Sciatic nerve (tissue), 2 donors: Measurements from ENCODE around the gene RPL18. TPM values are rescaled to one million over a fixed set of nuclear protein-coding genes. Genes with fewer than 3 reads are reported as not detected.
"Not testable (repeated sequence)": the region's sequence is repeated elsewhere in the genome, so short reads cannot be mapped to it uniquely, and the experiment has no call there.

Source experiments
- ATAC-seq: fragments of 200-7000 bp; cut with Tn5 transposase; one replicate; pipeline ENCODE4 v1.9.1; 2020; ENCODE audit warnings: mild to moderate bottlenecking, moderate library complexity
- DNase-seq: peaks from one replicate; pipeline ENCODE4 v3.0.0-alpha.2; 2020; ENCODE audit warnings: low spot score
- intact Hi-C: fragments of 100-400 bp; cut with DNase I; formaldehyde crosslinking; loops from one replicate; pipeline ENCODE4 v1.14.2; 2022
- total RNA-seq: library from RNA; stranded (reverse); fragmentation: NEBNext Ultra II Directional; extraction: Animal tissue kit (Norgen Biotek cat#: 25700); gene quantifications from one replicate; pipeline ENCODE4 v1.2.1, GENCODE V29; 2021
- donor health status: DM: no; HTN: no; CAD: no.
- donor health status: DM: no; HTN: no; CAD: no.

The RPL18 gene
- total RNA-seq, 1 donor from 2014 or later: 789 TPM

DNA sequence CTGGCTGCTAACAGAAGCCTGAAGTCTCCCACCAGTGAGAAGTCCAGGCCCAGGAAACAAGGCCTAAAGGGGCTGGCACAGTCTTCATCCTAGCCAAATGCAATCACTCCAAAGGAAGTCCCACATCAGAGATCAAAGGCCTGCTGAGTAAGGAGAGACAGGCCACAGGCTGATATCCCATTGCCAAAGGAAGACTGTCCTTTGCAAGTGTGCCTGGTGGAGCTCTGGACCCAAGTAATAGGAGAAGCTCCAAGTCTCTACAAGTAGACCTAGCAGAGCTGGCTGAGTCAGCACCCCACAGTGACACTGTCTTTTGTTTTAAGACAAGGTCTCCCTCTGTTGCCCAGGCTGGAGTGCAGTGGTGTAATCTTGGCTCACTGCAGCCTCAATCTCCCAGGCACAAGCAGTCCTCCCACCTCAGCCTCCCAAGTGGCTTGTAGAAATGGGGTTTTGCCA lies 13.7 kb upstream of the RPL18 start:
- no peak for ATAC-seq
- intact Hi-C loops: no loop called here
- DNase-seq: no peak

- intact Hi-C loops, DNase-seq, ATAC-seq: not testable (repeated sequence)
Measured at GRCh38 chr19:48632286-48632685, 13.3 kb upstream of the RPL18 start.

GRCh38 chr19:48631225-48631624 lies 12.2 kb upstream of the RPL18 start:
- intact Hi-C loops: no loop called here
- ATAC-seq: no peak
- DNase-seq: no peak

DNA sequence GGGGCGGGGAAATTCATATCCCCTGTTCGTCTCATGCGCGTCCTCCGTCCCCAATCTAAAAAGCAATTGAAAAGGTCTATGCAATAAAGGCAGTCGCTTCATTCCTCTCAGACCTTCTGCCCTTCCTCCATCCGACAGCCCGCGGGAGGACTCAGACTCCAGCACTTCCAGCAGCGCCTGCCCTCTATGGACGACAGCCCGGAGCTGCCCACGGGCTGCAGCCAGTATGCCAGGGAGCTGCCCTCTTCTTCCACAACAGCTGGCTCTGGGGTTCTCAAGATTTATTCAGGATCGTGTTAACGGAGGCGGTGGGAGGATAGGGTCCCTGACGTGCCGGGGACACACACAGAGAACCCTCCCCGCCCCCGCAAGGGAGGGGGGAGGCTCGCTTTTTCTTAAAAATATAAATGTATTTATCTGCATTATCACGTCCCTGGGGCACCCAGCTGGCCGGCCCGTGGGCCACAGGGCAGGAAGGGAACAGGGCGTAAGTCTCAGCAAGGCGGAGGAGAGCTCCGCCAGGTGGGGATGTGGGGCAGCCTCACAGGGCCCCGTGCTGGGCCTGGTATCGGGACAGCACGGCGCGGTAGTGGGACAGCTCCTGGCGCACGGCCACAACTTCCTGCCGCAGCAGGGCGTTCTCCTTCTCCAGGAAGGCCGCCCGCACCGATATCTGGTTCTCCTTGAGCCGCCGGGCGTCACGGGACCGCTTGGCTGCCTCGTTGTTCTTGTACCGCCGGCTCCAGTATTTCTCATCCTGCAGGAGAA lies 11.5 kb upstream of the RPL18 start:
- peak; percentile 83 for DNase-seq
- ATAC-seq: no peak
- intact Hi-C loops: no loop called here

- ATAC-seq: peak; percentile 9
- intact Hi-C loops: no loop called here
- peak; percentile 83 for DNase-seq
Measured at GRCh38 chr19:48629599-48630295, 10.8 kb upstream of the RPL18 start.

DNA sequence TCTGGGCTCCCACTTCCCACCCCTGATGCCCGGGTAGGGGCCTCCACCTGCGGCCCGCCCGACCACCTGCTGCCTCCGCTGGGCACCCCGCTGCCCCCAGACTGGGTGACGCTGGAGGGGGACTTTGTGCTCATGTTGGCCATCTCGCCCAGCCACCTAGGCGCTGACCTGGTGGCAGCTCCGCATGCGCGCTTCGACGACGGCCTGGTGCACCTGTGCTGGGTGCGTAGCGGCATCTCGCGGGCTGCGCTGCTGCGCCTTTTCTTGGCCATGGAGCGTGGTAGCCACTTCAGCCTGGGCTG lies 10.3 kb upstream of the RPL18 start:
- intact Hi-C loops: no loop called here
- DNase-seq (peak; percentile 61), ATAC-seq (no peak)

- intact Hi-C loops: no loop called here
- no peak for ATAC-seq
- DNase-seq: peak; percentile 71
Measured at GRCh38 chr19:48628486-48629296, 9.7 kb upstream of the RPL18 start.

DNA sequence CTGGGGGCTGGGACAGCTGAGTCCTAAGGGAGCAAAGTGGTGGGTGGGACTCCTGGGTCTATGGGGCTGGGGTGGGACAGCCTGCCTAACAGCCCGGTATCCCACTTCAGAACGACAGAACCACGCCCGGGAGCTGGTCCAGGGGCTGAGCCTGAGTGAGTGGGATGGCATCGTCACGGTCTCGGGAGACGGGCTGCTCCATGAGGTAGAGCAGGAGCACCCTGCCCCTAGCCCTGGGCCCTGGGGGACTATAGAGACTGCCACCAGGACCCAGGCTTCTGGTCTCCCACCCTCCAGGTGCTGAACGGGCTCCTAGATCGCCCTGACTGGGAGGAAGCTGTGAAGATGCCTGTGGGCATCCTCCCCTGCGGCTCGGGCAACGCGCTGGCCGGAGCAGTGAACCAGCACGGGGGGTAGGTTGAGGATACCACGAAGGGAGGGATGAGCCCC lies 8.9 kb upstream of the RPL18 start:
- DNase-seq (no peak), ATAC-seq (no peak)
- intact Hi-C loops: no loop called here

DNA sequence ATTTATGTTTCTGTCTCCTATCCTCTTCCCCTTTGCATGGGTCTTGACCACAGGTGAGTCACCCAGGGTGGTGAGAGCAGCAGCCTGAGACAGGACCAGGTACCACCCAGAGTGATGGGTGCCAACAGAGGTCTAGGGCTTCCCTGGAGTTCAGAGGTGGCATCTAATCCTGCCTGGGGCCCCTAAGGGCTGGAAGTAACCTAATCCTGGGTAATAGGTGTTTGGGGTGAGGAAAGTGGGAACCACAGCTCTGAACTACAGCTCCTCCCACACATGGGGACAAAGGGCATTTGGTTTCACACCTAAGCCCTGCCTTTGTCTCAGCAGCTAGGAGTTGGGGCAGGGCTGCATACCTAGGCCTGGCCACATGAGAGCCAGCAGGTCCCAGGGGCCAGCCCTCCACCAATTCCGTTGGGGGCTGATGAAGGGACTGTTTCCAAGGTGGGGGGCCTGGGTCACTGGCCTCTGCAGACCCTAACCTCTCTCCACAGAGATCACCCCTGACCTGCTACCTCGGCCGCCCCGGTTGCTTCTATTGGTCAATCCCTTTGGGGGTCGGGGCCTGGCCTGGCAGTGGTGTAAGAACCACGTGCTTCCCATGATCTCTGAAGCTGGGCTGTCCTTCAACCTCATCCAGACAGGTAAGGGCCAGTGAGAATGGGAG lies 8.4 kb upstream of the RPL18 start:
- no peak for DNase-seq

GRCh38 chr19:48625891-48626327 lies 6.9 kb upstream of the RPL18 start:
- intact Hi-C loops: no loop called here
- ATAC-seq: no peak
- no peak for DNase-seq

More for the DNA sequence above, 8.4 kb upstream of the RPL18 start:
- ATAC-seq: no peak
- intact Hi-C loops: no loop called here

DNA sequence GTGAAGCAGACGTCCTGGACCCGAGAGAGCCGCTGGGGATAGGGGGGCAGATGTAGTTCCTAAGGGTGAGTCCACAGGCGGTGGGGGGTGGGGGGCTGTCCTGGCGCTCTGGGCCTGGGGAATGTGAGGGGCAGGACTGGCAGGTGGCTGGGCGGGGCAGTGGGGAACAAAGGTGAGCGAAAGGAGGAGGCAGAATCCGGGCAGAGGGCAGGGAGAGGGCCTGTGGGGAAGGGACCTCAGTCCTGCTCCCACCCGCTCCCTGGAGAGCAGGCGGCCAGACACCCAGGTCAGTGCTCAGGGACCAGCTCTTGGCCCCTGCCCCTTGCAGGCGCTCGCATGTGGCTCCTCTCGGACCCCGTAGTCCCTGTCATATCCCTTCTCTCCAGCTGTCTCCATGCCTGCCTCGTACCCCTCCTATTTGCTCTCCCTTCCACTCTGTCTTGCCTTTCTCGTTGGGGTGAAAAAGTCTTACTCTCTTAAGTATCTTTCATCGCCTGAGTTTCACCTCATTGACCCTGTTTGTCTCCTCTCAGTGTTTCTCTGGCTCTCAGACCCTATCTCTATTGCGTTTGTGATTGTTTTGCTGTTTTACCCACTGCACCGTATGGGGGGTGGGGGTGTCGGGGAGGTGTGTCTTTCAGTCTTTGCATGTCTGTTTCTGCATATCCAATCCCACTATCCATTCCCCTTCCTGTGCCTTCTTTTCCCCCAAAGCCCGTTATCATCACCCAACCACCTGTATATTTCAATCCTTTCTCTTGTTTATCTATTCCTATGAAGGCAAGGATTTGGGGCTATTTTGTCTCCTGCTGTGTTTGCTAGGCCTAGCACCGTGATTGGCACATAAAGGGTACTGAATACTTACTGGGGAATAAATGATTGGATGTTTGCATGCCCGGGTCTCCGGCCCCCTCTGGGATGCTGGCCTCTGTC lies 6.1 kb upstream of the RPL18 start:
- no peak for ATAC-seq
- no peak for DNase-seq
- intact Hi-C loops: no loop called here

- intact Hi-C loops: no loop called here
- ATAC-seq (peak; percentile 88), DNase-seq (peak; percentile 99)
Measured at GRCh38 chr19:48624067-48624594, 5.2 kb upstream of the RPL18 start.

DNA sequence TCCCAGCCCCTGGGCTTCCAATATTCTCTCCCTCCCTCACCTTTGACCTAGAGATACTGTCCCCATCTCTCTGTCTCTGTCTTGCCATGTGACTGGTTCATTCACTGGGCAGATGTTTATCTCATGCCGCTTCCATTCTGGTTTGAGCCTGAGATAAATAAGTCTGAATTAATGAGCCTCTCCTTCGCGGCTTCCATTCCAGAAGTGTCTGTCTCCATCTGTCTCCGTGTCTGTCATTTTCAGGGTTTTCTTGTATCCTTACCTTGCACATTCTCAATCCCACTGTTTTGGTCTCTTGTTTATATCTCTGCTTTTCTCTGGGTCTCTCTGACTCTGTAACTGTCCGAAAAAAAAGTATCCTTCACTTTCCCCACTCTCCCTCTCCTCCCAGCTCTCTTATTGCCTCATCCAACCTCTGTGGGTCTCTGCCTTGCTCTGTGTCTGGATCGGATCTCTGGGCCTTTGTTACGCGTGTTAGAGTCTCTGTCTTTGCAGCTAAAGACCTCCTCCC lies 4.6 kb upstream of the RPL18 start:
- ATAC-seq (no peak), DNase-seq (no peak)
- intact Hi-C loops: no loop called here

DNA sequence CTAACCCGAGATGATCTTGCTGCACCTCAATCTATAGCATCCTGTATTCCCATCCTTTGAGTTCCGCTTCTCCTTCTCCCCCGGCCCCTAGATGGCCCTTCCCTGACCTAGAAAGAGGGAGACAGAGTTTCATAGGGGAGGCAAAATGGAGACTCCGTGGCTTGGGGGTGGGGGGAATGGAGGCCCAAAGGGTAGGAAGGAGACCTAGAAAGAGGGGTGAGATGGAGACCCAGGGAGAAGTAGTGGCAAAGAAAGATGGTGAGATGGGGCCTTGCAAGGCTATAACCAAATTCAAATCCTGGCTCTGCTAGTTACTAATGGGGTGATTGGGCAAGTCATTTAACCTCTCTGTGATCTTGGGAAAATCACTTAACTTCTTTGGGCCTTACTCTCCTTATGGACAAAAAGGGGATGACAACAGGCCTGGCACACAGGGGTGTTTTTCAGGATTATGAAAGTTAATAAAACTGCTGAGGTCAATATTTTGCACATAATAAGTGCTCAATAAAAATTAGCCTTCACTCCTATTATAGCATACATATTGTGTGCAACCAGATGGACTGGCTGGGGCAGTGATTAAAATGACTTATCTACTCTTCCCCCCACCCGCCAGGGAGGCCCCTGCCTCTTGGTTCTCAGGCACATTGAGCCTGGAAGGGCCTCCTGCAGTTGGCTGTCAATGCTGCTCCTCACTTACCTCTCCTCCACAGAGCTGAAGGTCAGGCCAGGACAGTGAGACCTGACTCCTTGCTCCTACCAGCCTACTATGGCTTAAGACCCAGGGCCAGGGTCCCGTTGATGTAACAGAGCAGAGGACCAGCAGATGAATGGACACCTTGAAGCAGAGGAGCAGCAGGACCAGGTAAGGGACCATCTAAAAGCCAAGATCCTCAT lies 961 bp upstream of the RPL18 start:
- ATAC-seq: no peak
- no peak for DNase-seq
- intact Hi-C loops: no loop called here

DNA sequence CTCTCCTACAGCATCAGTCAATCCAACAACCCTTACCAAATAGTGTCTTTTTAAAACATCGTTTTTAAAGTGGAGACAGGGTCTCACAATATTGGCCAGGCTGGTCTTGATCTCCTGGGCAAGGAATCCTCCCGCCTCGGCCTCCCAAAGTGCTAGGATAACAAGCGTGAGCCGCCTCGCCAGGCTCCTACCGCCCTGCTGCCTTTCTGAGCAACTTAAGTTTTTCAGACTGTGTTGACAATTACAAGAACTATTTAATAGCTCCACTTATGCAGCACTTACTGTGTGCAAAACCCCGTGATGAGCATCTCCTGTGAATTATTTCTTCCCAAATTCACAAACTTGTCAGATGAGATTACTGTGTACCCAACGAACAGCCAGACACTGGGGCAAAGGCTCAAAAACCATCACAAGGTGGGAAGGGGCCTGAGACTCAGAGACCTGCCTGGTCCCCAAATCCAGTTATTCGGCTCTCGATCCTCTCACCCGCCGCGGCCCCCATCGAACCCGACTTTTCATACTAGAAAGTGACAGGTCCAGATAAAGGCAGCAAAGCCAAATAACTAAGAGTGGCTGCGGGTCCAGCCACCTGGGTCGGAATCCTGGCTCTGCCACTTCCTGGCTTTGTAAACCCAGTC lies 581 bp downstream of the RPL18 start:
- DNase-seq: no peak
- intact Hi-C loops: no loop called here
- no peak for ATAC-seq

GRCh38 chr19:48617146-48617937 lies 1.6 kb downstream of the RPL18 start:
- ATAC-seq: no peak
- DNase-seq: no peak
- intact Hi-C loops: no loop called here
